ENCODE results near the gene RAPGEF5. TPM values are rescaled to one million over a fixed set of nuclear protein-coding genes. Genes with fewer than 3 reads are reported as not detected.
"Not testable (repeated sequence)": the region's sequence is repeated elsewhere in the genome, so short reads cannot be mapped to it uniquely, and the experiment has no call there.

RAPGEF5 gene
- total RNA-seq, 2 experiments from 2014 or later: 0.66 to 0.99 TPM

- CTCF ChIA-PET: interaction anchor here (1.9 to 2.6 kb wide), 2 partner anchors 22 to 395 kb away, joined by 7 to 18 read pairs; partner anchors contain the start of gene STEAP1B
- Mint-ChIP-seq H3K4me1 (peaks cover 13% of the 10 kb centered on the region), H3K36me3 (no peaks in the 10 kb centered on the region), H3K4me3 (no peak overlapping the region), H3K27ac (no peak overlapping the region), H3K27me3 (peaks cover 38% of the 10 kb centered on the region), H3K9me3 (ENCODE audit: low read depth) (no peaks in the 10 kb centered on the region)
- DNase-seq: no peak
- ATAC-seq: no peak
Measured at GRCh38 chr7:22105550-22105949, 251.4 kb downstream of the RAPGEF5 start.

DNA sequence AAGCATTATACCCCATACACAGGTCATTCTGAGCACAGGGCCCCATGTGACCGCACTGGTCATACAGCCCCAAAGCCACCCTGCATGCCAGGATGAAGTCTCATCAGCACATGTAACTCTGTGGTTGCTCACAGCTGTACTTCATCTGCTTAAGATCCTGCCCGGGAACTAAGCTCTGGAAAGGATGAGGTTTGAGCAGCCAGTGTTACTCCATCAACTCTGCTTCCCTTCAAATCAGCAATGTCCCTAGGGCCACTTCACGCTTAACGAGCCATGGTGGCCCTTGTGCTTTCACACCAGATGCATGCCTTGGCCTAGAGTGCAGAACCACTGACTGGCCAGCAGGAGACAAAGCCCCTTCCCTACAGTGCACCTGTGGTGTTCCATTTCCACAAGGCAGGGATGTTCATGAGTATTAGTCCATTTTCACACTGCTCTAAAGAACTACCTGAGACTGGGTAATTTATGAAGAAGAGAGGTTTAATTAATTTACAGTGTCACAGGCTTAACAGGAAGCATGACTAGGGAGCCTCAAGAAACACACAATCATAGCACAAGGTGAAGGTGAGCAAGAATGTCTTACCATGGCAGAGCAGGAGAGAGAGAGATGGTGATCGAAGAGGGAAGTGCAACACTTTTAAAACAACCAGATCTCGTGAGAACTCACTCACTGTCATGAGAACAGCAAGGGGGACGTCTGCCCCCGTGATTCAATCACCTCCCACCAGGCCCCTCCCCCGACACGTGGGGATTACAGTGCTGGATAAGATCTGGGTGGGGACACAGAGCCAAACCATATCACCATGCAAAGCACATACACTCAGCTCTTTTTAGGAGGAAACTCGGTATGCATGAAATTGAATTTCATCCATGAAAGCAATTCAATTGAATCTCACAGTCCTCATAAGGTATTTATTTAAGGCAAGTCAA lies 262.3 kb downstream of the RAPGEF5 start:
- no peaks in the 10 kb centered on the region for H3K4me1 Mint-ChIP-seq
- H3K27me3 Mint-ChIP-seq: peaks cover 29% of the 10 kb centered on the region
- H3K4me3 Mint-ChIP-seq: no peak overlapping the region
- H3K27ac Mint-ChIP-seq: no peak overlapping the region
- DNase-seq: no peak
- CTCF ChIA-PET: interaction anchor here (0.7 to 1.5 kb wide), 2 partner anchors 9 kb away, joined by 3 to 5 read pairs; no protein-coding TSS in a partner anchor
- ATAC-seq: peak; percentile 30
- no peaks in the 10 kb centered on the region for H3K36me3 Mint-ChIP-seq
- no peaks in the 10 kb centered on the region for H3K9me3 Mint-ChIP-seq (ENCODE audit: low read depth)

- CTCF ChIA-PET: interaction anchor here (1.5 to 3.4 kb wide), 2 partner anchors 9 to 11 kb away, joined by 5 to 19 read pairs; no protein-coding TSS in a partner anchor
Measured at GRCh38 chr7:22093936-22094335, 263.0 kb downstream of the RAPGEF5 start.

GRCh38 chr7:22093001-22093400 lies 264.0 kb downstream of the RAPGEF5 start:
- Mint-ChIP-seq H3K27me3 (peaks cover 29% of the 10 kb centered on the region), H3K4me1 (peaks cover 4% of the 10 kb centered on the region), H3K27ac (no peak overlapping the region), H3K36me3 (no peaks in the 10 kb centered on the region), H3K4me3 (no peak overlapping the region), H3K9me3 (ENCODE audit: low read depth) (no peaks in the 10 kb centered on the region)
- ATAC-seq (no peak), DNase-seq (no peak)
- CTCF ChIA-PET: interaction anchor here (1.5 to 3.4 kb wide), 2 partner anchors 10 kb away, joined by 5 to 19 read pairs; no protein-coding TSS in a partner anchor

More at GRCh38 chr7:22093936-22094335, 263.0 kb downstream of the RAPGEF5 start:
- DNase-seq (no peak), ATAC-seq (no peak)
- Mint-ChIP-seq H3K27ac (no peak overlapping the region), H3K36me3 (no peaks in the 10 kb centered on the region), H3K9me3 (ENCODE audit: low read depth) (no peaks in the 10 kb centered on the region), H3K4me1 (peaks cover under 1% of the 10 kb centered on the region), H3K27me3 (peaks cover 29% of the 10 kb centered on the region), H3K4me3 (no peak overlapping the region)

- not testable (repeated sequence) for H3K36me3 Mint-ChIP-seq; H3K4me1 Mint-ChIP-seq; H3K9me3 Mint-ChIP-seq (ENCODE audit: low read depth); ATAC-seq; H3K27ac Mint-ChIP-seq; H3K4me3 Mint-ChIP-seq; DNase-seq
- H3K27me3 Mint-ChIP-seq: peaks cover 36% of the 10 kb centered on the region
- CTCF ChIA-PET: interaction anchor here (0.6 to 3.4 kb wide), 2 partner anchors 8 to 995 kb away, joined by 3 to 19 read pairs; no protein-coding TSS in a partner anchor
Measured at GRCh38 chr7:22090958-22091525, 265.9 kb downstream of the RAPGEF5 start.

- Mint-ChIP-seq H3K4me3 (no peak overlapping the region), H3K27ac (no peak overlapping the region), H3K27me3 (peaks cover 33% of the 10 kb centered on the region), H3K36me3 (no peaks in the 10 kb centered on the region), H3K9me3 (ENCODE audit: low read depth) (no peaks in the 10 kb centered on the region), H3K4me1 (peaks cover 4% of the 10 kb centered on the region)
- ATAC-seq (no peak), DNase-seq (no peak)
- CTCF ChIA-PET: interaction anchor here (3.4 kb wide), 1 partner anchor 7 kb away, joined by 19 read pairs; no protein-coding TSS in a partner anchor
Measured at GRCh38 chr7:22090512-22090911, 266.4 kb downstream of the RAPGEF5 start.

GRCh38 chr7:22090107-22090506 lies 266.8 kb downstream of the RAPGEF5 start:
- H3K27me3 Mint-ChIP-seq: peaks cover 33% of the 10 kb centered on the region
- CTCF ChIA-PET: interaction anchor here (0.8 to 1.2 kb wide), 2 partner anchors 9 to 13 kb away, joined by 3 to 4 read pairs; no protein-coding TSS in a partner anchor
- ATAC-seq: no peak

GRCh38 chr7:22088827-22089226 lies 268.1 kb downstream of the RAPGEF5 start:
- H3K4me3 Mint-ChIP-seq: no peak overlapping the region
- CTCF ChIA-PET: interaction anchor here (1.2 to 1.4 kb wide), 2 partner anchors 15 to 22 kb away, joined by 4 read pairs; no protein-coding TSS in a partner anchor
- peaks cover 33% of the 10 kb centered on the region for H3K27me3 Mint-ChIP-seq
- ATAC-seq: no peak
- H3K27ac Mint-ChIP-seq: no peak overlapping the region
- no peaks in the 10 kb centered on the region for H3K36me3 Mint-ChIP-seq
- no peaks in the 10 kb centered on the region for H3K9me3 Mint-ChIP-seq (ENCODE audit: low read depth)
- no peak for DNase-seq
- peaks cover 6% of the 10 kb centered on the region for H3K4me1 Mint-ChIP-seq

More at GRCh38 chr7:22090107-22090506, 266.8 kb downstream of the RAPGEF5 start:
- Mint-ChIP-seq H3K9me3 (ENCODE audit: low read depth) (no peaks in the 10 kb centered on the region), H3K27ac (no peak overlapping the region), H3K4me1 (peaks cover 4% of the 10 kb centered on the region), H3K36me3 (no peaks in the 10 kb centered on the region), H3K4me3 (no peak overlapping the region)
- no peak for DNase-seq

DNA sequence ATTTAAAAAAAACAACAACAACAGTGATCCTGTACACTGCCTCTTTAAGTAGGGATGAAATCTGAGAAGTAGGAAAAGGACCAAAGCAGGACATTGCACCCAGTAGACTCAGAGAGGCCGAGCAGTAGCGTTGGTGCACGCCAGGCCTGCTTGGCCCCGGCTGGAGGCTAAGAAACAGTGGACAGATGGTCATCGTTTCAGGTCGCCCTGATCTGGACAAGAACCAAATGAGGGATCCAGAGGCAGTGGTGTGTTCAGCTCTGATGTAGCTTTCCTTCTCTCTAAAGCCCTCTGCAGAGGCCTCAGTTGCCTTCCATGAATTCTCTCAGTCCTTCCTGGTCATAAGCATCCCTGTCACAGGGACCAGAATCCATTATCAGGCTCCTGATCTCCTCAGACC lies 269.1 kb downstream of the RAPGEF5 start:
- ATAC-seq (no peak), DNase-seq (no peak)
- peaks cover 12% of the 10 kb centered on the region for H3K4me1 Mint-ChIP-seq
- H3K9me3 Mint-ChIP-seq (ENCODE audit: low read depth): no peaks in the 10 kb centered on the region
- CTCF ChIA-PET: no interaction called here
- H3K27ac Mint-ChIP-seq: no peak overlapping the region
- peaks cover 36% of the 10 kb centered on the region for H3K27me3 Mint-ChIP-seq
- H3K4me3 Mint-ChIP-seq: no peak overlapping the region
- no peaks in the 10 kb centered on the region for H3K36me3 Mint-ChIP-seq

- CTCF ChIA-PET: interaction anchor here (0.8 to 3.0 kb wide), 20 partner anchors 8 to 829 kb away, joined by 3 to 19 read pairs (median 4); no protein-coding TSS in a partner anchor
- peak overlapping the region; percentile 79 for H3K4me3 Mint-ChIP-seq
- H3K9me3 Mint-ChIP-seq (ENCODE audit: low read depth): peaks cover 3% of the 10 kb centered on the region
- H3K27ac Mint-ChIP-seq: peak overlapping the region; percentile 70
- peaks cover 19% of the 10 kb centered on the region for H3K4me1 Mint-ChIP-seq
- no peak for ATAC-seq
- no peak for DNase-seq
- peaks cover 57% of the 10 kb centered on the region for H3K27me3 Mint-ChIP-seq
- H3K36me3 Mint-ChIP-seq: no peaks in the 10 kb centered on the region
Measured at GRCh38 chr7:22083704-22084240, 273.2 kb downstream of the RAPGEF5 start.

GRCh38 chr7:22082886-22083703 lies 273.9 kb downstream of the RAPGEF5 start:
- peak overlapping the region; percentile 70 for H3K27ac Mint-ChIP-seq
- no peaks in the 10 kb centered on the region for H3K36me3 Mint-ChIP-seq
- DNase-seq: peak; percentile 87
- peaks cover 17% of the 10 kb centered on the region for H3K4me1 Mint-ChIP-seq
- ATAC-seq: peak; percentile 98
- H3K4me3 Mint-ChIP-seq: peak overlapping the region; percentile 79
- CTCF ChIA-PET: interaction anchor here (0.8 to 3.0 kb wide), 24 partner anchors 9 to 829 kb away, joined by 3 to 19 read pairs (median 4); no protein-coding TSS in a partner anchor
- H3K27me3 Mint-ChIP-seq: peaks cover 59% of the 10 kb centered on the region
- H3K9me3 Mint-ChIP-seq (ENCODE audit: low read depth): peaks cover 3% of the 10 kb centered on the region

- ATAC-seq (peak; percentile 4), DNase-seq (no peak)
- peaks cover 3% of the 10 kb centered on the region for H3K9me3 Mint-ChIP-seq (ENCODE audit: low read depth)
- no peaks in the 10 kb centered on the region for H3K36me3 Mint-ChIP-seq
- peak overlapping the region; percentile 79 for H3K4me3 Mint-ChIP-seq
- CTCF ChIA-PET: interaction anchor here (0.8 to 3.0 kb wide), 14 partner anchors 8 to 828 kb away, joined by 3 to 19 read pairs (median 4); no protein-coding TSS in a partner anchor
- peaks cover 17% of the 10 kb centered on the region for H3K4me1 Mint-ChIP-seq
- H3K27me3 Mint-ChIP-seq: peaks cover 63% of the 10 kb centered on the region
- H3K27ac Mint-ChIP-seq: no peak overlapping the region
Measured at GRCh38 chr7:22082553-22082885, 274.4 kb downstream of the RAPGEF5 start.

Data from activated CD8-positive, alpha-beta memory T cell treated with anti-CD3 and anti-CD28 coated beads, Interleukin-2, amount 10 ng/mL, durations not matched to agents 7 days and 5 days (primary cell).